Trophoblast cell (in vitro differentiated cells and primary cell): ENCODE data around the gene PDGFA.

Experiments used
- DNase-seq, 2 donors: peaks; one replicate each; pipeline ENCODE4 v3.0.0-alpha.2; 2016
- H2AFZ ChIP-seq: 2 replicates; pipeline ENCODE4 v1.6.1; 2013; ENCODE audit warnings: low read length, moderate library complexity, mild to moderate bottlenecking; ENCODE audit not compliant: insufficient read depth, poor library complexity
- H2AK5ac ChIP-seq: 2 replicates; pipeline ENCODE4 v1.6.1; 2013; ENCODE audit warnings: mild to moderate bottlenecking, low read length
- H2BK120ac ChIP-seq: 2 replicates; pipeline ENCODE4 v1.6.1; 2013; ENCODE audit warnings: low read length, mild to moderate bottlenecking, moderate library complexity; ENCODE audit not compliant: insufficient read depth, poor library complexity
- H2BK12ac ChIP-seq: 2 replicates; pipeline ENCODE4 v1.6.1; 2013; ENCODE audit warnings: mild to moderate bottlenecking, low read length, moderate library complexity
- H2BK5ac ChIP-seq: 2 replicates; pipeline ENCODE4 v1.6.1; 2013; ENCODE audit warnings: low read length, low read depth, moderate library complexity, mild to moderate bottlenecking; ENCODE audit not compliant: poor library complexity
- H3K14ac ChIP-seq: 2 replicates; pipeline ENCODE4 v1.6.1; 2013; ENCODE audit warnings: mild to moderate bottlenecking, low read length
- H3K18ac ChIP-seq: 2 replicates; pipeline ENCODE4 v1.6.1; 2013; ENCODE audit warnings: mild to moderate bottlenecking, low read length
- H3K23ac ChIP-seq: 2 replicates; pipeline ENCODE4 v1.6.1; 2013; ENCODE audit warnings: low read length
- H3K27ac ChIP-seq: 2 replicates; pipeline ENCODE4 v1.5.1; 2013; ENCODE audit warnings: low read depth, mild to moderate bottlenecking, inconsistent platforms, low read length, moderate library complexity
- H3K27me3 ChIP-seq: 2 replicates; pipeline ENCODE4 v1.6.1; 2013; ENCODE audit warnings: inconsistent platforms, mild to moderate bottlenecking, low read length, moderate library complexity; ENCODE audit not compliant: insufficient read depth
- H3K36me3 ChIP-seq, 2 experiments: 1 replicate in 1 of 2; 2 replicates in 1 of 2; pipeline ENCODE4 v1.6.1; 2013; ENCODE audit warnings: low read length in 2 of 2, mild to moderate bottlenecking in 2 of 2, moderate library complexity in 1 of 2; ENCODE audit not compliant: insufficient read depth in 2 of 2, control insufficient read depth in 1 of 2
- H3K4ac ChIP-seq: 2 replicates; pipeline ENCODE4 v1.6.1; 2013; ENCODE audit warnings: low read depth, mild to moderate bottlenecking, low read length, moderate library complexity
- H3K4me1 ChIP-seq, 2 experiments: 1 replicate in 1 of 2; 2 replicates in 1 of 2; pipeline ENCODE4 v1.6.1; 2013; ENCODE audit warnings: low read length in 2 of 2, mild to moderate bottlenecking in 2 of 2, moderate library complexity in 1 of 2; ENCODE audit not compliant: insufficient read depth in 2 of 2, control insufficient read depth in 1 of 2
- H3K4me2 ChIP-seq: 2 replicates; pipeline ENCODE4 v1.6.1; 2013; ENCODE audit warnings: inconsistent platforms, mild to moderate bottlenecking, low read length, moderate library complexity
- H3K4me3 ChIP-seq: 2 replicates; pipeline ENCODE4 v1.5.1; 2013; ENCODE audit warnings: mild to moderate bottlenecking, low read depth, low read length, inconsistent platforms
- H3K79me1 ChIP-seq: one replicate; pipeline ENCODE4 v1.6.1; 2013; ENCODE audit warnings: low read length
- H3K79me2 ChIP-seq: 2 replicates; pipeline ENCODE4 v1.6.1; 2013; ENCODE audit warnings: low read length, mild to moderate bottlenecking; ENCODE audit not compliant: control insufficient read depth, insufficient read depth, poor library complexity
- H3K9ac ChIP-seq: 2 replicates; pipeline ENCODE4 v1.6.1; 2013; ENCODE audit warnings: mild to moderate bottlenecking, low read length
- H3K9me3 ChIP-seq: 2 replicates; pipeline ENCODE4 v1.6.1; 2013; ENCODE audit warnings: low read depth, mild to moderate bottlenecking, control low read depth, inconsistent platforms, low read length; ENCODE audit not compliant: insufficient read depth
- H4K12ac ChIP-seq: 2 replicates; pipeline ENCODE4 v1.6.1; 2013; ENCODE audit warnings: low read depth, mild to moderate bottlenecking, low read length, moderate library complexity
- H4K8ac ChIP-seq: 2 replicates; pipeline ENCODE4 v1.6.1; 2013; ENCODE audit warnings: low read depth, mild to moderate bottlenecking, low read length, moderate library complexity
- H4K91ac ChIP-seq: one replicate; pipeline ENCODE4 v1.6.1; 2013; ENCODE audit warnings: low read depth, mild to moderate bottlenecking, low read length, moderate library complexity
- WGBS: extraction: QIAGEN DNeasy Blood & Tissue Kit; methylation state at CpG from one replicate; pipeline ENCODE4 v1.1.7; 2013; ENCODE audit warnings: missing lambda C conversion rate; ENCODE audit not compliant: insufficient read length, insufficient coverage; ENCODE audit errors: extremely low coverage; 5-methylcytosine and 5-hydroxymethylcytosine counted together

PDGFA gene

GRCh38 chr7:461453-462172 is 58.0 kb downstream of the PDGFA start:
- no peak for DNase-seq
- Histone ChIP-seq H4K8ac (peak overlapping the region; percentile 21), H2BK120ac (peak overlapping the region; percentile 18), H3K9me3 (peaks cover 5% of the 10 kb centered on the region), H3K4me3 (no peak overlapping the region), H2BK5ac (no peak overlapping the region), H4K12ac (no peak overlapping the region), H4K91ac (peak overlapping the region; percentile 38), H3K79me2 (no peaks in the 10 kb centered on the region), H2AFZ (no peak overlapping the region), H2BK12ac (peak overlapping the region; percentile 21), H3K4me1 (peaks cover 32 to 34% of the 10 kb centered on the region in 2 experiments), H2AK5ac (peak overlapping the region; percentile 5), H3K4me2 (no peak overlapping the region), H3K9ac (no peak overlapping the region), H3K27ac (no peak overlapping the region), H3K4ac (no peak overlapping the region), H3K27me3 (no peaks in the 10 kb centered on the region), H3K18ac (peak overlapping the region; percentile 26), H3K36me3 (no peaks in the 10 kb centered on the region), H3K14ac (peak overlapping the region; percentile 15), H3K23ac (no peak overlapping the region), H3K79me1 (peaks cover 14% of the 10 kb centered on the region)
- WGBS: no CpG with 5 or more reads among the region's 29 CpGs

GRCh38 chr7:461117-461452 is 58.6 kb downstream of the PDGFA start:
- Histone ChIP-seq H3K36me3 (no peaks in the 10 kb centered on the region), H3K4ac (no peak overlapping the region), H4K8ac (peak overlapping the region; percentile 21), H4K91ac (peak overlapping the region; percentile 45), H3K18ac (peak overlapping the region; percentile 60), H4K12ac (no peak overlapping the region), H2BK120ac (no peak overlapping the region), H2BK5ac (no peak overlapping the region), H3K4me1 (peaks cover 32 to 34% of the 10 kb centered on the region in 2 experiments), H2BK12ac (peak overlapping the region; percentile 52), H3K27ac (no peak overlapping the region), H2AFZ (peak overlapping the region; percentile 20), H3K79me2 (no peaks in the 10 kb centered on the region), H3K79me1 (peaks cover 14% of the 10 kb centered on the region), H3K9ac (no peak overlapping the region), H3K9me3 (peaks cover 3% of the 10 kb centered on the region), H3K23ac (no peak overlapping the region), H3K4me2 (no peak overlapping the region), H2AK5ac (no peak overlapping the region), H3K27me3 (no peaks in the 10 kb centered on the region), H3K4me3 (no peak overlapping the region), H3K14ac (peak overlapping the region; percentile 16)
- no CpG with 5 or more reads among the region's 2 CpGs for WGBS
- no peak for DNase-seq

GRCh38 chr7:460374-461116 is 59.1 kb downstream of the PDGFA start:
- Histone ChIP-seq H3K9me3 (peaks cover 3% of the 10 kb centered on the region), H4K12ac (no peak overlapping the region), H2BK120ac (peak overlapping the region; percentile 23), H3K4me2 (peak overlapping the region; percentile 45), H3K4me3 (no peak overlapping the region), H3K9ac (no peak overlapping the region), H3K4me1 (peaks cover 32 to 34% of the 10 kb centered on the region in 2 experiments), H3K36me3 (no peaks in the 10 kb centered on the region), H3K27me3 (no peaks in the 10 kb centered on the region), H3K79me1 (peaks cover 14% of the 10 kb centered on the region), H3K4ac (no peak overlapping the region), H3K23ac (no peak overlapping the region), H4K8ac (peak overlapping the region; percentile 64), H3K79me2 (no peaks in the 10 kb centered on the region), H2BK5ac (no peak overlapping the region), H3K18ac (peak overlapping the region; percentile 60), H2BK12ac (peak overlapping the region; percentile 52), H2AK5ac (no peak overlapping the region), H4K91ac (peak overlapping the region; percentile 45), H3K27ac (no peak overlapping the region), H3K14ac (peak overlapping the region; percentile 16), H2AFZ (peak overlapping the region; percentile 50)
- no peak for DNase-seq
- no CpG with 5 or more reads among the region's 26 CpGs for WGBS

GRCh38 chr7:459584-460373 is 59.9 kb downstream of the PDGFA start:
- no peak overlapping the region for H4K8ac ChIP-seq
- no peak overlapping the region for H3K9ac ChIP-seq
- no peaks in the 10 kb centered on the region for H3K27me3 ChIP-seq
- no peak overlapping the region for H3K23ac ChIP-seq
- peaks cover 11% of the 10 kb centered on the region for H3K79me1 ChIP-seq
- H3K4me2 ChIP-seq: peak overlapping the region; percentile 45
- no peaks in the 10 kb centered on the region for H3K36me3 ChIP-seq
- WGBS: no CpG with 5 or more reads among the region's 6 CpGs
- H4K91ac ChIP-seq: no peak overlapping the region
- no peak overlapping the region for H3K14ac ChIP-seq
- H2AK5ac ChIP-seq: no peak overlapping the region
- H3K4ac ChIP-seq: no peak overlapping the region
- no peak overlapping the region for H4K12ac ChIP-seq
- H3K27ac ChIP-seq: no peak overlapping the region
- DNase-seq: no peak
- H2BK120ac ChIP-seq: no peak overlapping the region
- no peak overlapping the region for H3K4me3 ChIP-seq
- no peak overlapping the region for H2BK12ac ChIP-seq
- no peak overlapping the region for H2BK5ac ChIP-seq
- peaks cover 3% of the 10 kb centered on the region for H3K9me3 ChIP-seq
- H2AFZ ChIP-seq: no peak overlapping the region
- H3K4me1 ChIP-seq: peaks cover 27 to 29% of the 10 kb centered on the region in 2 experiments
- no peaks in the 10 kb centered on the region for H3K79me2 ChIP-seq
- no peak overlapping the region for H3K18ac ChIP-seq
